Hepatocyte (in vitro differentiated cells): ENCODE measurements around the gene SLTM. TPM values are rescaled to one million over a fixed set of nuclear protein-coding genes. Genes with fewer than 3 reads are reported as not detected.
"Not testable (repeated sequence)": the region's sequence is repeated elsewhere in the genome, so short reads cannot be mapped to it uniquely, and the experiment has no call there.

ENCODE experiments used
- DNase-seq: peaks from one replicate; pipeline ENCODE4 v3.0.0-alpha.2; 2016; ENCODE audit warnings: low spot score
- H2AFZ ChIP-seq: fragments of 200-600 bp; sonication (generic); 2 replicates; pipeline ENCODE4 v1.6.0; 2016; ENCODE audit warnings: antibody characterized with exemption, mild to moderate bottlenecking
- H3K27ac ChIP-seq: fragments of 200-600 bp; sonication (generic); 2 replicates; pipeline ENCODE4 v1.5.1; 2016; ENCODE audit warnings: mild to moderate bottlenecking
- H3K27me3 ChIP-seq: fragments of 200-600 bp; sonication (generic); 2 replicates; pipeline ENCODE4 v1.6.1; 2016
- H3K36me3 ChIP-seq: fragments of 200-600 bp; sonication (generic); replicated peaks from 2 replicates; pipeline ENCODE4 v1.5.1; 2016; ENCODE audit warnings: low read depth; ENCODE audit not compliant: insufficient read depth
- H3K4me1 ChIP-seq: fragments of 200-600 bp; sonication (generic); 2 replicates; pipeline ENCODE4 v1.5.1; 2016; ENCODE audit warnings: mild to moderate bottlenecking, moderate library complexity; ENCODE audit not compliant: insufficient read depth
- H3K4me2 ChIP-seq: fragments of 200-600 bp; sonication (generic); 2 replicates; pipeline ENCODE4 v1.6.0; 2016
- H3K4me3 ChIP-seq: fragments of 200-600 bp; sonication (generic); 2 replicates; pipeline ENCODE4 v1.5.1; 2016; ENCODE audit warnings: mild to moderate bottlenecking
- H3K79me2 ChIP-seq: fragments of 200-600 bp; sonication (generic); 2 replicates; pipeline ENCODE4 v1.6.0; 2017; ENCODE audit warnings: mild to moderate bottlenecking
- H3K9me2 ChIP-seq: fragments of 200-600 bp; sonication (generic); replicated peaks from 2 replicates; pipeline ENCODE4 v1.6.0; 2017; ENCODE audit warnings: mild to moderate bottlenecking; ENCODE audit not compliant: insufficient read depth
- H3K9me3 ChIP-seq: fragments of 200-600 bp; sonication (generic); 2 replicates; pipeline ENCODE4 v1.5.1; 2016; ENCODE audit warnings: low read depth, mild to moderate bottlenecking
- H4K20me1 ChIP-seq: fragments of 200-600 bp; sonication (generic); 2 replicates; pipeline ENCODE4 v1.6.0; 2016; ENCODE audit warnings: mild to moderate bottlenecking; ENCODE audit not compliant: insufficient read depth, poor library complexity, severe bottlenecking
- CTCF ChIP-seq: fragments of 200-600 bp; sonication (generic); IDR thresholded peaks from 2 replicates; pipeline ENCODE4 v1.5.1; 2016; ENCODE audit warnings: antibody characterized with exemption, mild to moderate bottlenecking; ENCODE audit not compliant: poor library complexity
- EZH2 ChIP-seq: fragments of 200-600 bp; sonication (generic); IDR thresholded peaks from 2 replicates; pipeline ENCODE4 v1.6.1; 2016; ENCODE audit warnings: antibody characterized with exemption, mild to moderate bottlenecking, borderline replicate concordance
- EZH2phosphoT487 ChIP-seq: fragments of 200-600 bp; sonication (generic); IDR thresholded peaks from one replicate; pipeline ENCODE4 v1.6.1; 2018; ENCODE audit warnings: antibody characterized with exemption, mild to moderate bottlenecking, low read depth, moderate library complexity; ENCODE audit not compliant: unreplicated experiment, severe bottlenecking
- WGBS: methylation state at CpG from one replicate; pipeline ENCODE4 v1.1.6; 2016; ENCODE audit warnings: low lambda C conversion rate; ENCODE audit errors: missing lambda C conversion rate; 5-methylcytosine and 5-hydroxymethylcytosine counted together
- polyA plus RNA-seq: library from polyadenylated mRNA; unstranded; fragments of >200 nt; fragmentation: Nextera tagmentation; extraction: Ambion mirVana; gene quantifications from 2 replicates; pipeline ENCODE4 v1.2.1, GENCODE V29; 2016
- total RNA-seq: library from RNA; depleted of rRNA; stranded (reverse); fragments of >200 nt; gene quantifications from 2 replicates; pipeline ENCODE4 v1.2.3, GENCODE V29; 2014

SLTM gene
- total and polyA plus RNA-seq, 2 experiments from 2014 or later: 73.0 to 75.0 TPM

DNA sequence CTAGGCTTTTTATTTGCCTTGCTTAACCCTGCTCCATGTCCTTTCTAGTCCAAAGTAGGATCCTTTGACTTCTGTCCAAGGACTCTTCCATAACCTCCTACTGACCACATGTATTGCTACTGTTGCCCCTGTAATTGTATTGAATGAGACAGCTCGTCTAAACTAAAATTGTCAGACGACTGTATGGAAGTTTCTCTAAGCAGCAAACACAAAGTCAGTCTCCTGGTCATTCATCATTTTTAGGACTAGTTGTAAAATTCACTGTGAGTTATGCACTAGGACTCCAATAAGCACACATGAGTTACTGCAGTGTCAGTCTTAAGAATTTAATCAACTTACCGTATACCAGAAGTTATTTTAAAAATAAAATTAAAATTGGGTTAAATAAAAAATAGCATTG is 32.8 kb downstream of the SLTM start:
- peaks cover 22% of the 10 kb centered on the region for H3K79me2 ChIP-seq
- no peak overlapping the region for H3K4me3 ChIP-seq
- no peak overlapping the region for H2AFZ ChIP-seq
- TF ChIP-seq EZH2 (no peak), EZH2phosphoT487 (no peak), CTCF (no peak)
- no peaks in the 10 kb centered on the region for H3K36me3 ChIP-seq
- no peaks in the 10 kb centered on the region for H3K27me3 ChIP-seq
- WGBS: 89% methylated on average over 3 of the region's 3 CpGs
- DNase-seq: no peak
- no peak overlapping the region for H3K4me2 ChIP-seq
- H3K9me3 ChIP-seq: no peaks in the 10 kb centered on the region
- no peaks in the 10 kb centered on the region for H3K9me2 ChIP-seq
- no peak overlapping the region for H3K27ac ChIP-seq
- no peaks in the 10 kb centered on the region for H3K4me1 ChIP-seq
- H4K20me1 ChIP-seq: no peaks in the 10 kb centered on the region

GRCh38 chr15:58898150-58898680 is 35.3 kb downstream of the SLTM start:
- Histone ChIP-seq H3K4me1 (no peaks in the 10 kb centered on the region), H2AFZ (no peak overlapping the region), H4K20me1 (no peaks in the 10 kb centered on the region), H3K9me3 (no peaks in the 10 kb centered on the region), H3K79me2 (peaks cover 7% of the 10 kb centered on the region), H3K9me2 (no peaks in the 10 kb centered on the region), H3K27me3 (no peaks in the 10 kb centered on the region), H3K36me3 (no peaks in the 10 kb centered on the region), H3K4me3 (no peak overlapping the region), H3K27ac (no peak overlapping the region), H3K4me2 (no peak overlapping the region)
- DNase-seq: no peak
- TF ChIP-seq EZH2 (no peak), EZH2phosphoT487 (no peak), CTCF (no peak)
- WGBS: 74% methylated on average over 1 of the region's 1 CpG

GRCh38 chr15:58889363-58889762 is 44.1 kb downstream of the SLTM start:
- Histone ChIP-seq H3K9me2 (no peaks in the 10 kb centered on the region), H3K79me2 (no peaks in the 10 kb centered on the region), H3K36me3 (peaks cover 14% of the 10 kb centered on the region), H4K20me1 (no peaks in the 10 kb centered on the region), H2AFZ (no peak overlapping the region), H3K4me1 (no peaks in the 10 kb centered on the region), H3K27ac (no peak overlapping the region), H3K4me3 (no peak overlapping the region), H3K4me2 (no peak overlapping the region), H3K9me3 (no peaks in the 10 kb centered on the region), H3K27me3 (no peaks in the 10 kb centered on the region)
- TF ChIP-seq EZH2 (no peak), CTCF (no peak), EZH2phosphoT487 (no peak)
- DNase-seq: no peak
- 97% methylated on average over 7 of the region's 7 CpGs for WGBS

DNA sequence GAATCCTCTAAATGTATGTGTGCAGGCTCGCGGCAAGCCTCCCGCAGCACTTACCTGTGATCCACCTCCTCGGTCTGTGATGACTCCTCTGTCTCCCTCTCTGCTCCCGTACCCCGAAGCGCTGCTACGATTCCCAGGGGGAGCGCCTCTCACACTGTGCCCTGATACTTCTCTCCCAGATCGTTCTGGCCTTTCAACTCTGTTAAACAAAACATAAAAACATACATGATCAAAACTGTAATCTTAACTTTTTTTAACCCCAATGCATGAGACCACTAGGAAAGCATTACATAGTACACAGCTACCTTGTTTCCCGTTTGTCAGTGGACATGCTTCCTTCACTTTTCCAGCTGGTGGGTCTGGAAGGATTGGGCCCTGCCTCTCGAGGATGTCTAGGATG is 46.6 kb downstream of the SLTM start:
- no peaks in the 10 kb centered on the region for H3K79me2 ChIP-seq
- no peaks in the 10 kb centered on the region for H3K9me2 ChIP-seq
- 97% methylated on average over 12 of the region's 12 CpGs for WGBS
- H3K9me3 ChIP-seq: no peaks in the 10 kb centered on the region
- TF ChIP-seq EZH2phosphoT487 (no peak), CTCF (no peak), EZH2 (no peak)
- H3K4me1 ChIP-seq: no peaks in the 10 kb centered on the region
- no peak overlapping the region for H3K4me2 ChIP-seq
- no peak overlapping the region for H3K27ac ChIP-seq
- H3K4me3 ChIP-seq: no peak overlapping the region
- no peak overlapping the region for H2AFZ ChIP-seq
- no peak for DNase-seq
- H4K20me1 ChIP-seq: no peaks in the 10 kb centered on the region
- H3K36me3 ChIP-seq: peaks cover 10% of the 10 kb centered on the region
- no peaks in the 10 kb centered on the region for H3K27me3 ChIP-seq

GRCh38 chr15:58883926-58884325 is 49.6 kb downstream of the SLTM start:
- H3K9me2 ChIP-seq, H3K4me2 ChIP-seq, H3K27me3 ChIP-seq, H4K20me1 ChIP-seq, DNase-seq, H3K9me3 ChIP-seq, H3K4me1 ChIP-seq, H3K36me3 ChIP-seq, H2AFZ ChIP-seq, H3K27ac ChIP-seq, H3K79me2 ChIP-seq, H3K4me3 ChIP-seq: not testable (repeated sequence)
- 93% methylated on average over 3 of the region's 3 CpGs for WGBS
